Spleen (tissue), 11 donors: ENCODE measurements around the gene SLC30A3. TPM values are rescaled to one million over a fixed set of nuclear protein-coding genes. Genes with fewer than 3 reads are reported as not detected.

ENCODE experiments used
- DNase-seq: peaks from one replicate; pipeline ENCODE4 v3.0.0-alpha.2; 2020
- H3K27ac ChIP-seq, 8 donors: fragments of 200-600 bp; sonication (generic) in 7 of 8; 1 replicate in 4 of 8; 2 replicates in 4 of 8; pipeline versions ENCODE4 v1.5.0 to v1.8.0; 2016 to 2021; ENCODE audit warnings: inconsistent platforms in 4 of 8, mild to moderate bottlenecking in 4 of 8, moderate library complexity in 1 of 8
- H3K27me3 ChIP-seq, 7 donors: fragments of 200-600 bp; sonication (generic) in 6 of 7; replicated peaks in 1 of 7; 1 replicate in 4 of 7; 2 replicates in 3 of 7; pipeline versions ENCODE4 v1.5.0 to v1.8.0; 2016 to 2021; ENCODE audit warnings: inconsistent platforms in 3 of 7, mild to moderate bottlenecking in 1 of 7
- H3K36me3 ChIP-seq, 6 donors: fragments of 200-600 bp; sonication (generic) in 5 of 6; 1 replicate in 4 of 6; 2 replicates in 2 of 6; pipeline versions ENCODE4 v1.5.0 to v1.8.0; 2016 to 2021; ENCODE audit warnings: inconsistent platforms in 2 of 6
- H3K4me1 ChIP-seq, 6 donors: fragments of 200-600 bp; sonication (generic) in 5 of 6; 1 replicate in 3 of 6; 2 replicates in 3 of 6; pipeline versions ENCODE4 v1.5.0 to v1.8.0; 2016 to 2021; ENCODE audit warnings: inconsistent platforms in 3 of 6
- H3K4me3 ChIP-seq, 8 donors: fragments of 200-600 bp; sonication (generic) in 7 of 8; 1 replicate in 4 of 8; 2 replicates in 4 of 8; pipeline versions ENCODE4 v1.5.0 to v1.8.0; 2016 to 2021; ENCODE audit warnings: inconsistent platforms in 4 of 8, mild to moderate bottlenecking in 4 of 8, moderate library complexity in 2 of 8
- H3K9me3 ChIP-seq, 8 donors: fragments of 200-600 bp; sonication (generic) in 7 of 8; 1 replicate in 4 of 8; 2 replicates in 4 of 8; pipeline versions ENCODE4 v1.5.0 to v1.8.0; 2016 to 2021; ENCODE audit warnings: inconsistent platforms in 4 of 8
- POLR2A ChIP-seq, 3 donors: fragments of 450-650 bp; IDR thresholded peaks; one replicate each; pipeline ENCODE4 v1.5.1; 2017; ENCODE audit warnings: antibody characterized with exemption in 3 of 3, mild to moderate bottlenecking in 1 of 3
- POLR2AphosphoS5 ChIP-seq, 3 donors: sonication (generic); formaldehyde crosslinking; IDR thresholded peaks; one replicate each; pipeline ENCODE4 v1.5.1; 2017; ENCODE audit warnings: antibody characterized with exemption in 3 of 3
- WGBS, 5 donors: extraction: QIAGEN DNeasy Blood & Tissue Kit in 3 of 5; methylation state at CpG; one replicate each; pipeline versions ENCODE4 v1.1.5 to v1.1.7; 2013 to 2018; 5-methylcytosine and 5-hydroxymethylcytosine counted together
- intact Hi-C: fragments of 100-400 bp; cut with DNase I; formaldehyde crosslinking; loops from one replicate; pipeline ENCODE4 v1.15.0; 2023; ENCODE audit warnings: low total_unique reads
- polyA plus RNA-seq, 3 donors: library from polyadenylated mRNA; stranded (reverse); fragments of 200-250 nt; gene quantifications; one replicate each; pipeline ENCODE4 v1.2.1, GENCODE V29; 2013
- total RNA-seq, 7 donors: library from RNA; depleted of rRNA in 3 of 7; stranded (reverse); fragments of >200 nt in 3 of 7; fragmentation: NEBNext Ultra II Directional in 4 of 7; extraction: Animal tissue kit (Norgen Biotek cat#: 25700) in 4 of 7; gene quantifications; one replicate each; pipeline versions ENCODE4 v1.1.0 to v1.2.1, GENCODE V29; 2016 to 2021
- TF ChIP-seq, protein P1 (sequence below), 11 experiments: fragments of 200-600 bp in 7 of 11; fragments of 450-650 bp in 4 of 11; sonication (generic) in 4 of 11; IDR thresholded peaks in 8 of 11; conservative IDR thresholded peaks in 3 of 11; 1 replicate in 7 of 11; 2 replicates in 4 of 11; pipeline versions ENCODE4 v1.4.0 to v1.8.0; 2016 to 2021; ENCODE audit warnings: antibody characterized with exemption in 11 of 11, inconsistent platforms in 4 of 11, mild to moderate bottlenecking in 1 of 11
- donor health status: healthy with polysubstance abuse.
- donor health status: DM: no; HTN: no; CAD: no; lungs with moderate emphysema.
- donor health status: DM: no; HTN: no; CAD: no.
- donor health status: Bipolar disorder and iron deficiency.
- donor health status: healthy.
- donor health status: DM: no; HTN: no; CAD: no.
- donor health status: DM: yes; HTN: yes; CAD: no.

SLC30A3 gene
- total and polyA plus RNA-seq, 10 donors, result 0.05 to 0.34 (median 0.16) TPM; not detected in 5

DNA sequence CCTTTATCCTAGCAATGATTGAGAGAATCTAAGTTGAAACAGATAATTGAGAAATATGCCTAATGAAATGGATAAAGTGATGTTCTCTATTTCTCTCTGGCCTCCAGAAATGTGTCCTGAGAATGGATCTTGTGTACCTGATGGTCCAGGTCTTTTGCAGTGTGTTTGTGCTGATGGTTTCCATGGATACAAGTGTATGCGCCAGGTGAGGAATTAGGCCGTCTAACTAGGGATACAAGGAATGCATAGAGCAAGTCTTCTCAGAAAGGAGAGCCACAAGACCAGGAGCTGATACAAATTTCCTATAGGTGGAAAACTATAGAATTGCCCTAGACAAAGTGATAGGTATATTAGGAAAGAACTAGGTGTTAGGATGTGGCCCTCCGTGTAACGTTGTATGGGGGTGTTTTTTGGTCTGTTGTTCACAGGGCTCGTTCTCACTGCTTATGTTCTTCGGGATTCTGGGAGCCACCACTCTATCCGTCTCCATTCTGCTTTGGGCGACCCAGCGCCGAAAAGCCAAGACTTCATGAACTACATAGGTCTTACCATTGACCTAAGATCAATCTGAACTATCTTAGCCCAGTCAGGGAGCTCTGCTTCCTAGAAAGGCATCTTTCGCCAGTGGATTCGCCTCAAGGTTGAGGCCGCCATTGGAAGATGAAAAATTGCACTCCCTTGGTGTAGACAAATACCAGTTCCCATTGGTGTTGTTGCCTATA, 46.3 kb downstream of the SLC30A3 start:
- Histone ChIP-seq H3K27ac (peak overlapping the region in 7 of 8 donors; percentile 55 to 83 (median 78)), H3K36me3 (peaks cover 0 to 58% (median 10%) of the 10 kb centered on the region in 6 donors), H3K4me1 (peaks cover 15 to 49% (median 42%) of the 10 kb centered on the region in 6 donors), H3K9me3 (no peaks in the 10 kb centered on the region), H3K4me3 (peak overlapping the region; percentile 52 to 79 (median 74)), H3K27me3 (no peaks in the 10 kb centered on the region)
- intact Hi-C loops, result no loop called here
- TF ChIP-seq, protein P1, sequence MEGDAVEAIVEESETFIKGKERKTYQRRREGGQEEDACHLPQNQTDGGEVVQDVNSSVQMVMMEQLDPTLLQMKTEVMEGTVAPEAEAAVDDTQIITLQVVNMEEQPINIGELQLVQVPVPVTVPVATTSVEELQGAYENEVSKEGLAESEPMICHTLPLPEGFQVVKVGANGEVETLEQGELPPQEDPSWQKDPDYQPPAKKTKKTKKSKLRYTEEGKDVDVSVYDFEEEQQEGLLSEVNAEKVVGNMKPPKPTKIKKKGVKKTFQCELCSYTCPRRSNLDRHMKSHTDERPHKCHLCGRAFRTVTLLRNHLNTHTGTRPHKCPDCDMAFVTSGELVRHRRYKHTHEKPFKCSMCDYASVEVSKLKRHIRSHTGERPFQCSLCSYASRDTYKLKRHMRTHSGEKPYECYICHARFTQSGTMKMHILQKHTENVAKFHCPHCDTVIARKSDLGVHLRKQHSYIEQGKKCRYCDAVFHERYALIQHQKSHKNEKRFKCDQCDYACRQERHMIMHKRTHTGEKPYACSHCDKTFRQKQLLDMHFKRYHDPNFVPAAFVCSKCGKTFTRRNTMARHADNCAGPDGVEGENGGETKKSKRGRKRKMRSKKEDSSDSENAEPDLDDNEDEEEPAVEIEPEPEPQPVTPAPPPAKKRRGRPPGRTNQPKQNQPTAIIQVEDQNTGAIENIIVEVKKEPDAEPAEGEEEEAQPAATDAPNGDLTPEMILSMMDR (IDR thresholded peaks at IDR 0.05 in 8 of 11, conservative IDR thresholded peaks at IDR 0.05 in 3 of 11), result no peak
- TF ChIP-seq POLR2AphosphoS5 (IDR thresholded peaks at IDR 0.05) (no peak), POLR2A (IDR thresholded peaks at IDR 0.05) (no peak)
- peak; percentile 56 for DNase-seq
- WGBS, 5 donors, result 85 to 88% (median 86%) methylated on average over 13 of the region's 13 CpGs

- H3K36me3 ChIP-seq, result peaks cover 0 to 42% (median 5%) of the 10 kb centered on the region in 6 donors
- intact Hi-C loops, result no loop called here
- TF ChIP-seq, protein P1 (IDR thresholded peaks at IDR 0.05 in 8 of 11, conservative IDR thresholded peaks at IDR 0.05 in 3 of 11), result no peak
- WGBS, 5 donors, result 84 to 96% (median 90%) methylated on average over 3 of the region's 3 CpGs
- H3K4me1 ChIP-seq, result peaks cover 15 to 64% (median 52%) of the 10 kb centered on the region in 6 donors
- H3K4me3 ChIP-seq, result no peak overlapping the region
- no peak overlapping the region for H3K27ac ChIP-seq
- H3K27me3 ChIP-seq, result no peaks in the 10 kb centered on the region
- no peak for DNase-seq
- no peaks in the 10 kb centered on the region for H3K9me3 ChIP-seq
These were observed 47.9 kb downstream of the SLC30A3 start for GRCh38 chr2:27214941-27215340.

- H3K4me3 ChIP-seq, result peak overlapping the region; percentile 61 to 86 (median 74)
- TF ChIP-seq, protein P1 (IDR thresholded peaks at IDR 0.05 in 8 of 11, conservative IDR thresholded peaks at IDR 0.05 in 3 of 11), result no peak
- no peak for TF ChIP-seq POLR2AphosphoS5 (IDR thresholded peaks at IDR 0.05)
- TF ChIP-seq POLR2A (IDR thresholded peaks at IDR 0.05), result no peak
- peak overlapping the region; percentile 84 to 99 (median 97) for H3K27ac ChIP-seq
- H3K4me1 ChIP-seq, result peaks cover 10 to 56% (median 38%) of the 10 kb centered on the region in 6 donors
- 8 to 9% (median 8%) methylated on average over 34 of the region's 34 CpGs for WGBS, 5 donors
- H3K9me3 ChIP-seq, result no peaks in the 10 kb centered on the region
- DNase-seq, result no peak
- H3K27me3 ChIP-seq, result no peaks in the 10 kb centered on the region
- intact Hi-C loops, result no loop called here
- H3K36me3 ChIP-seq, result peaks cover 0 to 48% (median 15%) of the 10 kb centered on the region in 6 donors
These were observed 50.0 kb downstream of the SLC30A3 start for GRCh38 chr2:27212626-27213471.
